ENCODE data around the gene TLL1.

TLL1 gene

GRCh38 chr4:165894159-165894558 is 21.1 kb downstream of the TLL1 start:
- DNase-seq (ENCODE audit: low spot score): no peak

DNA sequence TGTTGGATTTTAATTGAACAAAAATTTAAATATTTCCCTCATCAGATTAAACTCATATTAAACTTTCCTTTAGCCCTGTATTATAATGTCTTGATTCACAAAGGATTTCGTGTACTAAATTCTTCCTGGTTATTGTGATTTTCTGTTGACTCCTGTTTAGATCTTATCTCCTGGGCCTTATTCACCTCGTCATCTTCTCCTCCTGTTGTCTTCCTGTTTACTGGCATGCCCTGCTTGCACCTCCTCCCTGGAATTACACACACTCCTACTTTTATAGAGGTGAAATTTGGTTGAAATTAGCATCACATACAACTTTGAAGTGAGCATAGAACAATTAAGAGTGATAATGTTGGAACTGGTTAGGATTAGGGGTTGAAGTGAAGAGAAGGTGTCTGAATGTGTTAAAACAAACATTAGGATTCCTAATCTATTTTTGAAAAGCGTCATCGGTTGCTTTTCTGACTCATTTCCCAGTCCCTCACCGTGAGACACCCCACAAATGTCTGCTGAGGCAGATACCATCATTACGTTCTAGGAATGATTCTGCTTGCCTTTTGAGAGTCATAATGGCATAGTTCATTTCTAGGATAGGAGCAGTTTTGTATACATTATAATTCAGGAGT is 32.5 kb downstream of the TLL1 start:
- DNase-seq (ENCODE audit: low spot score): no peak

- no peak for DNase-seq (ENCODE audit: low spot score)
These were observed 33.2 kb downstream of the TLL1 start for GRCh38 chr4:165906272-165906671.

DNA sequence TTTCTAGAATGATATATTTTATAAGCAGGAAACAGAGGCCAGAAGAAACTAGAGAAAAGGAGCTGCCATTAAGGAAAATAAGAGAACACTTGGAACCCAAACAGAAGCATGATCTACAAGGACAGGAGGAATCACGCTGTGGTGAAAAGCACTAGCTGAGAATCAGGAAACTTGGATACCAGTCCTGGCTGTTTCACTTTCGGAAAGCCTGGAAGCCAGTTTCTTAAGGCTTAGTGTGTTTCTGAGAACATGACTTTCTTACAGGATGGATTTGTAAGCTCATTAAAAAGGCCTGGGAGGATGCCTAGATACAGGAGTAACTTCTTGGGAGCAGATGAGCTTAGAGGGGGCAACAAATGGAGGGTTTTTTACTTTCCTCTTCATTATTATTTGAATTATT is 36.9 kb downstream of the TLL1 start:
- DNase-seq (ENCODE audit: low spot score): no peak

DNA sequence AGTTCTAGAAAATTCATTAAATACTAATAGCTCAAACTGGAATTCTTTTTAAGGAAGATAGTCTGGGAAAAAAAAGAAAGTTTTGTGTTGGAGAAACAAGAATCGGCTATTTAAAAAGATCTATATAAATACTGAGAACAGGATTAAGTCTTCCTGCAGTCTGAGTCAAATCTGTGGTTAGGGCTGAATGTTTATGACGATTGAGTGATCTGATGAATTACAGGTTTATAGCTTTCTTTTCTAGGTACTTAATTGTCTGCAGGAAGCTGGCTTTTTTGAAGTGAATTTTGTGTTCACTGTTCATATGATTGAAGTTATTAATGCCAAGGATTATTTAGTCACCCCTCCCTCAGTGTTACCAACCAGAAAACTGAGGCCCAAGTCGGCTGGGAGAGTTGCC is 42.2 kb downstream of the TLL1 start:
- no peak for DNase-seq (ENCODE audit: low spot score)

DNA sequence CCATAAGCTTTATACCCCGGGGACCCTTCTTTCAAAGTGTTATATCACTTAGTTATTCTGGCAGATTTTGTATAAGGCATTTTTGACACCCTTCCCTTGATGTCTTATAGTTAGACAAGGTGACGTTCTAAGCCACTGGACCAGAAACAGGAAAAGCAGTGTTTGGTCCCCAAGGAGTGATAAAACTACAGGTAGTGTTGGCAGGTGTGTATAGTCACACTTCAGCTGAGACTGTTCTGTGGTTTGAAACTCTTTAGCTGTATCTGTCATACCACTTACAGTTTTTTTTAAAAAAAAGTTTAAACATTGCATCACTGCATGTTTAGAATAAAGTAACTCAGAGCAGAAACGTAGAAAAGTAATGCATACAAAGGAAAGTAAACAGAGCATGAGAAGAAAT is 48.5 kb downstream of the TLL1 start:
- DNase-seq (ENCODE audit: low spot score): no peak

GRCh38 chr4:165922747-165923146 is 49.7 kb downstream of the TLL1 start:
- no peak for DNase-seq (ENCODE audit: low spot score)

- no peak for DNase-seq (ENCODE audit: low spot score)
These were observed 53.3 kb downstream of the TLL1 start for GRCh38 chr4:165926307-165926706.

GRCh38 chr4:165927366-165927765 is 54.3 kb downstream of the TLL1 start:
- DNase-seq (ENCODE audit: low spot score): no peak

DNA sequence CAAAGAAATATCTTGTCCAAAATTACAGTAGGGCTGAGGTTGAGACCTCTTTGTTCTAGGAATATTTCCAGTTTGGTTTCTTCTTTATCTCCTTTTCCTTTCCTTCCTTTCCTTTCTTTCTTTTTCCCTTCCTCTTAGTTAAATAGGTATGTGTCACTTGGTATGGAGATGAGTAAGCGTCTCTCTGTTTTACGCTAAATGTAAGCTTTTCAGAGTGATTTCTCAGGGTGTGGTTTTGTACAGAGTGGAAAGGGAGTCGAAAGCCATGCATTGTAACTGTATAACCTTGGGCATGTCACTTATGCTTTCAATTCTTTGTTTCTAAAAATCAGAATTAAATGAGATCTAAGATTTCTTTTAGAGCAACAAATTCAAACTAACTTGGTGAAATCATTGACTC is 54.8 kb downstream of the TLL1 start:
- DNase-seq (ENCODE audit: low spot score): no peak

DNA sequence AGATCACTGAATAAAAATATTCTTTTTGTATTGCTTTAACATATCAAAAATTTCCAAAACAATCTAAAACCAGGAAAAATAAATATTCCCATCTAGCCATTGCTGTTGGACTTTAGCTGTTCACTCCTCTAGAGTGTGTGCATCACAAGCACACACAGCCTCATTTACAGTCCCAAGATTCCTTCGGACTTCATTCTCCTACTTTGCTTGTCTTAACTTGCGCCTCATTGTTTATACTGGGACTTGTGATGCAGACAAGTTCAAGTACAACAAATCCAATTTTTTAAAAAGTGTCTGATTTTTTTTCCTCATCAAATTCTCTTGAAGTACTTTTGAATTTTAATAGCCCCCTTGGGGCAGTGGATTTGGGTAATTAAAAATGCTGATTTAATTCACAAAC is 55.6 kb downstream of the TLL1 start:
- no peak for DNase-seq (ENCODE audit: low spot score)

- DNase-seq (ENCODE audit: low spot score): no peak
These were observed 56.6 kb downstream of the TLL1 start for GRCh38 chr4:165929662-165930061.

- no peak for DNase-seq (ENCODE audit: low spot score)
These were observed 58.7 kb downstream of the TLL1 start for GRCh38 chr4:165931741-165932140.

GRCh38 chr4:165944900-165945299 is 71.9 kb downstream of the TLL1 start:
- DNase-seq (ENCODE audit: low spot score): no peak

- DNase-seq (ENCODE audit: low spot score): no peak
These were observed 73.0 kb downstream of the TLL1 start for GRCh38 chr4:165945991-165946390.

- DNase-seq (ENCODE audit: low spot score): no peak
These were observed 74.0 kb downstream of the TLL1 start for GRCh38 chr4:165947019-165947418.

- no peak for DNase-seq (ENCODE audit: low spot score)
These were observed 80.1 kb downstream of the TLL1 start for GRCh38 chr4:165953181-165953580.

DNA sequence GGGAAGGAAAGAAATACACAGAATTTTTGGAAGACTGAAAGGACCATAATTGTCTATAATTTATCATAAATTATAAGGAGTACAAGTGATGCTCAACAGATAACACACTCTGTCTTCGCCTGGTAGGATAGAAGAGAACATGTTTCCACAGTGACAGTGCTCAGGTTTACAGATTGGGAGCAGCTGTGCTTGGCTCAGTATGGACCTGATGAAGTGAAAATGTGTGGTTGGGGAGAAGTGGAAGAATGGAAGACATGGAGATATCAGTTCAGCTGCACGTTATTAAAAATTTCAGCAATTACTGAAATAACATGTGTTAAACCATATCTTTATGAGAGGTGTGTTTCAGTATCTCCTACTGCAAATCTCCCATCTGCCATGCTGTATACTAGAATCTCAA is 90.6 kb downstream of the TLL1 start:
- no peak for DNase-seq (ENCODE audit: low spot score)

DNA sequence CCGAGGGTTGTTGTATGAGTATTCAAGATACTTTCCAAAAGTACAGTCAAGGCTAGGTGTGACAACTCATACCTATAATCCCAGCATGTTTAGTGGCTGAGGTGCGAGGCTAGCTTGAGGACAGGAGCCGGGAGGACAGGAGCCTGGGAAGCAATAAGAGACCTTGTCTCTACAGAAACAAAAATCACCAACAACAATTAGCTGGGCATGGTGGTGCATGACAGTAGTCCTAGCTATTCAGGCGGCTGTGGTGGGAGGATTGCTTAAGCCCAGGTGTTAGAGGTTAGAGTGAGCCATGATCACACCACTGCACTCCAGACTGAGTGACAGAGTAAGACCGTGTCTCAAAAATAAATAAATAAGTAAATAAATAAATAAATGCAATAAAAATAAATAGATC is 91.6 kb downstream of the TLL1 start:
- DNase-seq (ENCODE audit: low spot score): no peak

- peak; percentile 1 for DNase-seq (ENCODE audit: low spot score)
These were observed 92.5 kb downstream of the TLL1 start for GRCh38 chr4:165965503-165965902.

- DNase-seq (ENCODE audit: low spot score): no peak
These were observed 93.8 kb downstream of the TLL1 start for GRCh38 chr4:165966833-165967232.

DNA sequence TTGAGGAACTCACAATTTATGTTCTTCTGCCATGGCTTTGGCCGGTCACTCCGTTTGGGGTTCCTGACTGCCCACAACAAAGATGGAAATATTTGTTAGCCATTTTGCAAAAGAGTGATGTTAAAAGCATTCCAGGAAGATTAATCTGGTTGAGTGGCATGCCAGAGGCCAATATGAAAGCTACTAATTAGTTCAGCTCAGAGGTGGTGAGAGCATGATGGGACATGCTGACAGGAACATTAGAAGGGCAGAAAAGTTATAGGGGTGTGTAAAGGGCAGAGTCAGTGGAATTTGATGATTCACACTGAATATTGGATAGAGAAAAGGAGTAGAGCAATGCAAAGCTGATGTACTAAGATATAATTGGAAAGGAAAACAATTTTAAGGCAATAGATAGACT is 94.4 kb downstream of the TLL1 start:
- DNase-seq (ENCODE audit: low spot score): peak; percentile 2

GRCh38 chr4:165970703-165971420 is 97.8 kb downstream of the TLL1 start:
- no peak for DNase-seq (ENCODE audit: low spot score)

- no peak for DNase-seq (ENCODE audit: low spot score)
These were observed 98.4 kb downstream of the TLL1 start for GRCh38 chr4:165971446-165971845.
